ENCODE measurements around the gene SCAF1.

SCAF1 gene

DNA sequence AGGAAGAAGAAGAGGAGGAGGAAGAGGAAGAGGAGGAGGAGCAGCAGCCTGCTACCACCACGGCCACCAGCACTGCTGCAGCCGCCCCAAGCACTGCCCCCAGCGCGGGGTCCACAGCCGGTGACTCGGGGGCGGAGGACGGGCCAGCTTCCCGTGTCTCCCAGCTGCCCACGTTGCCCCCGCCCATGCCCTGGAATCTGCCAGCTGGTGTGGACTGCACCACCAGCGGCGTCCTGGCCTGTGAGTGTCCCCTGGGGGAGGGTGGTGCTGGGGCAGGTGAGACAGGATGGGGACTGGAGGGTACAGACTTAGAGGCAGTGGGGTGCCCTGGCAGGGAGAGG, 11.4 kb downstream of the SCAF1 start:
- peaks cover 46% of the 10 kb centered on the region for H3K36me3 ChIP-seq (ENCODE audit: control insufficient read depth, insufficient read depth, low read length)
- H3K27me3 ChIP-seq (replicated peaks; ENCODE audit: control insufficient read depth, insufficient read depth, low read length): no peaks in the 10 kb centered on the region
- TF ChIP-seq, protein P1, sequence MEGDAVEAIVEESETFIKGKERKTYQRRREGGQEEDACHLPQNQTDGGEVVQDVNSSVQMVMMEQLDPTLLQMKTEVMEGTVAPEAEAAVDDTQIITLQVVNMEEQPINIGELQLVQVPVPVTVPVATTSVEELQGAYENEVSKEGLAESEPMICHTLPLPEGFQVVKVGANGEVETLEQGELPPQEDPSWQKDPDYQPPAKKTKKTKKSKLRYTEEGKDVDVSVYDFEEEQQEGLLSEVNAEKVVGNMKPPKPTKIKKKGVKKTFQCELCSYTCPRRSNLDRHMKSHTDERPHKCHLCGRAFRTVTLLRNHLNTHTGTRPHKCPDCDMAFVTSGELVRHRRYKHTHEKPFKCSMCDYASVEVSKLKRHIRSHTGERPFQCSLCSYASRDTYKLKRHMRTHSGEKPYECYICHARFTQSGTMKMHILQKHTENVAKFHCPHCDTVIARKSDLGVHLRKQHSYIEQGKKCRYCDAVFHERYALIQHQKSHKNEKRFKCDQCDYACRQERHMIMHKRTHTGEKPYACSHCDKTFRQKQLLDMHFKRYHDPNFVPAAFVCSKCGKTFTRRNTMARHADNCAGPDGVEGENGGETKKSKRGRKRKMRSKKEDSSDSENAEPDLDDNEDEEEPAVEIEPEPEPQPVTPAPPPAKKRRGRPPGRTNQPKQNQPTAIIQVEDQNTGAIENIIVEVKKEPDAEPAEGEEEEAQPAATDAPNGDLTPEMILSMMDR (IDR thresholded peaks at IDR 0.05; ENCODE audit: insufficient read depth, low read length, poor library complexity, severe bottlenecking): no peak
- no peak for DNase-seq (ENCODE audit: extremely low read depth, insufficient read length)
- no peak overlapping the region for H3K4me3 ChIP-seq (replicated peaks; ENCODE audit: low read depth, low read length)

DNA sequence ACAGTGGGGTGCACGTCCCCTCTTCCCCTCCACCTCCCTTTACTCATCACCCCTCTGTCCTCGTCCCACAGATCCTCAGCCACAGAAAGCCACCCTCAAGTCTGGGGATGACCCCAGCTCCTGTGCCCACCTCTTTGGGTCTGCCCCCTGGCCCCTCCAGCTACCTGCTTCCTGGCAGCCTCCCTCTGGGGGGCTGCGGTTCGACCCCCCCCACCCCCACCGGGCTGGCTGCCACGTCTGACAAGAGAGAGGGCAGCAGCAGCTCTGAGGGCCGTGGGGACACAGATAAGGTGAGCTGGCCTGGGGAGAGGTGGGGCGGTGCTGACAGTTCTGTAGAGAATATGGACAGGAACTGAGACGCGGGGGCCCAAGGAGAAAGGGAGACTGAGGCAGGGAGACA, 12.6 kb downstream of the SCAF1 start:
- TF ChIP-seq, protein P1 (IDR thresholded peaks at IDR 0.05; ENCODE audit: insufficient read depth, low read length, poor library complexity, severe bottlenecking): no peak
- Histone ChIP-seq H3K36me3 (ENCODE audit: control insufficient read depth, insufficient read depth, low read length) (peaks cover 56% of the 10 kb centered on the region), H3K4me3 (replicated peaks; ENCODE audit: low read depth, low read length) (no peak overlapping the region), H3K27me3 (replicated peaks; ENCODE audit: control insufficient read depth, insufficient read depth, low read length) (no peaks in the 10 kb centered on the region)
- no peak for DNase-seq (ENCODE audit: extremely low read depth, insufficient read length)

DNA sequence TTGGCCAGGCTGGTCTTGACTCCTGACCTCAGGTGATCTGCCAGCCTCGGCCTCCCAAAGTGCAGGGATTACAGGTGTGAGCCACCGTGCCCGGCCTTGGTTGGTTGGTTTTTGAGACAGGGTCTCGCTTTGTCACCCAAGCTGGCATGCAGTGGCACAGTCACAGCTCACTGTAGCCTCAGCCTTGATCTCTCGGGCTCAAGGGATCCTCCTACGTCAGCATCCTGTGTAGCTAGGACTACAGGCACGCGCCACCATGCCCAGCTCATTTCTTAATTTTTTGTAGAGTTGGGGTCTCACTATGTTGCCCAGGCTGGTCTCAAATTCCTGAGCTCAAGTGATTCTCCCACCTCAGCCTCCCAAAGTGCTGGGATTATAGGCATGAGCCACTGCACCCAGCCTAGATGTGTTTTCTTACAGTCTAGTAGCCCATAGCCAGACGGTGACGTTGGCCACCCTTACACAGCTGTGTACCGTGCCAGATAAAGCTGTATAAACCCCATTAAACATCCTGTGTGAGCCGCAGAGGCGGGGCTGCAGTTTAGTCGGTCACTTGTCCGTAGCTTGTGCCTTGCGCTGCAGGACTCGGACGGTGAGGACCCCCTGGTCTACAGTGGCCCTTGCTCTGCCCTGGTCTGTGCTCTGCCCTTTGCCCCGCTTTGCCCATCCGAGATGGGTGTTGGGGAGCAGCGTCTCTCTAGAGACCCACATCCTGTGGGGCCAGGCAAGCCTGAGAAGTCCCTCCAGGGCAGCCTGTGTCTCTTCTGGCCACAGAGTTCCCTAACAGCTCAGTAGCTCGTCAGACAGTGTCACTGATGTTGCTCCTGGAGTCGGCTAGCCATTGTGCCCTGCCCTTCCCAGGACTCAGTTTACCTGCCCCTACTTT, 13.8 kb downstream of the SCAF1 start:
- no peak for DNase-seq (ENCODE audit: extremely low read depth, insufficient read length)
- TF ChIP-seq, protein P1 (IDR thresholded peaks at IDR 0.05; ENCODE audit: insufficient read depth, low read length, poor library complexity, severe bottlenecking): no peak
- H3K27me3 ChIP-seq (replicated peaks; ENCODE audit: control insufficient read depth, insufficient read depth, low read length): no peaks in the 10 kb centered on the region
- no peak overlapping the region for H3K4me3 ChIP-seq (replicated peaks; ENCODE audit: low read depth, low read length)
- H3K36me3 ChIP-seq (ENCODE audit: control insufficient read depth, insufficient read depth, low read length): peaks cover 54% of the 10 kb centered on the region

DNA sequence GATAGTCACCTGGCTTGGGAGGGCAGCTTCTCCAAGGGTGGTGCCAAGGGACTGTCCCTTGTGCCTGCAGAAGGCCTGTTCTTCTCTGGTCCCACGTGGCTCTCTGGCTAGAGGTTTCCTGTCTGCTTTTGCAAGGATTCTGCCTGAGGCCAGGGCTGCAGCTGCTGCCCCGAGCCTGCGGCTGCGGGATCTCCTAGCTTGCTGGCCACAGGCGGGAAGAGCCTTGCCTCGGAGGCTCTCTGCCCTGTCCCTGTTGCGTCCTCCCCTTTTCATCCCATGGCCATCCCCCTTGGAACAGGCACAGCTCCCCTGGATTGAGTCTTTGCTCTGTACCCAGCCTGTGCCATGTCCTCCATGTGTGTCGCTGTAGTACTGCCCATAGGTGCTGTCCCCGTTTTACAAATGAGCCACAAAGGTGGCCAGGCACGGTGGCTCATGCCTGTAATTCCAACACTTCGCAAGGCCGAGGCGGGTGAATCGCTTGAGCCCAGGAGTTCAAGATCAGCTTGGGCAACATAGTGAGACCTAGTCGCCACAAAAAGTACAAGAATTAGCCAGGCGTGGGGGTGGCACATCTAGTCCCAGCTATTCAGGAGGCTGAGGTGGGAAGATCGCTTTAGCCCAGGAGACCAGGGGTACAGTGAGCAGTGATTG, 14.6 kb downstream of the SCAF1 start:
- DNase-seq (ENCODE audit: extremely low read depth, insufficient read length): no peak
- Histone ChIP-seq H3K27me3 (replicated peaks; ENCODE audit: control insufficient read depth, insufficient read depth, low read length) (no peaks in the 10 kb centered on the region), H3K4me3 (replicated peaks; ENCODE audit: low read depth, low read length) (no peak overlapping the region), H3K36me3 (ENCODE audit: control insufficient read depth, insufficient read depth, low read length) (peaks cover 59% of the 10 kb centered on the region)
- TF ChIP-seq, protein P1 (IDR thresholded peaks at IDR 0.05; ENCODE audit: insufficient read depth, low read length, poor library complexity, severe bottlenecking): no peak

DNA sequence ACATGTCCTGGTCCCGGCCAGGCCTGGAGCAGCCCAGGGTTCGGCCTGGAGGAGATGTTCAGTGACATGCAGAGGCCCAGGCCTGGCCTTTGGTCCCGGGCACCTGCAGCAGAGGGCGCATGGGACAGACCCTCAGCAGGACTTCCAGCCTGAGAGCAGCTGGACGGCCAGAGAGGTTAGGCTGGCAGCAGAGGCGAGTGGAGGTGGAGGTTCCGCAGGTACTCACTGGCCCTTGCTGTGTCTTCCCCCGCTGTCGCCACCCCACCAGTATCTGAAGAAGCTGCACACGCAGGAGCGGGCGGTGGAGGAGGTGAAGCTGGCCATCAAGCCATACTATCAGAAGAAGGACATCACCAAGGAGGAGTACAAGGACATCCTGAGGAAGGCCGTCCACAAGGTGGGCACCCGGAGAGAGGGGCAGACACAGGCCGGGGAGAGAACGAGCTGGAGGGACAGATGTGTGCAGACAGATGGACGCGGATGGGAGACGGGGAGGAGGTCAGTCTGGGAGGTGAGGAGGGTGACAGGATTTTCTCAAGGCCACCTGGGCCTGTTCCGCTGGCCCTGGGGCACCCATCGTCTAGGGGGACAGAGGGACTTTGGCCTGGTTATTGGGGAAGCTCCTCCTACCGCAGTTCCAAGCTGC, 15.6 kb downstream of the SCAF1 start:
- TF ChIP-seq, protein P1 (IDR thresholded peaks at IDR 0.05; ENCODE audit: insufficient read depth, low read length, poor library complexity, severe bottlenecking): no peak
- Histone ChIP-seq H3K4me3 (replicated peaks; ENCODE audit: low read depth, low read length) (no peak overlapping the region), H3K27me3 (replicated peaks; ENCODE audit: control insufficient read depth, insufficient read depth, low read length) (no peaks in the 10 kb centered on the region), H3K36me3 (ENCODE audit: control insufficient read depth, insufficient read depth, low read length) (peaks cover 67% of the 10 kb centered on the region)
- DNase-seq (ENCODE audit: extremely low read depth, insufficient read length): no peak

Measured in GM06990 (cell line).